Muscle of leg (tissue), 11 donors: ENCODE results near the gene CFP. TPM values are rescaled to one million over a fixed set of nuclear protein-coding genes. Genes with fewer than 3 reads are reported as not detected.
A peak's percentile ranks its signal among the peaks of the same experiment; 100 is the strongest.

ENCODE experiments used
- DNase-seq: peaks from one replicate; pipeline ENCODE4 v3.0.0; 2013
- H3K27ac ChIP-seq: one replicate; pipeline ENCODE4 v1.5.1; 2013; ENCODE audit warnings: mild to moderate bottlenecking, low read length, control low read depth
- H3K27me3 ChIP-seq: one replicate; pipeline ENCODE4 v1.6.1; 2013; ENCODE audit warnings: low read length; ENCODE audit not compliant: control insufficient read depth, insufficient read depth
- H3K36me3 ChIP-seq: one replicate; pipeline ENCODE4 v1.6.1; 2013; ENCODE audit warnings: low read length; ENCODE audit not compliant: control insufficient read depth, insufficient read depth
- H3K4me1 ChIP-seq: one replicate; pipeline ENCODE4 v1.6.1; 2013; ENCODE audit warnings: low read length; ENCODE audit not compliant: control insufficient read depth, insufficient read depth
- H3K4me3 ChIP-seq: one replicate; pipeline ENCODE4 v1.5.1; 2013; ENCODE audit warnings: low read length, control low read depth
- H3K9me3 ChIP-seq: replicated peaks from 2 replicates; pipeline ENCODE4 v1.6.1; 2013; ENCODE audit warnings: low read depth, low read length; ENCODE audit not compliant: control insufficient read depth
- WGBS: methylation state at CpG from one replicate; pipeline ENCODE4 v1.1.5; 2013; ENCODE audit warnings: missing lambda C conversion rate; ENCODE audit not compliant: insufficient coverage; 5-methylcytosine and 5-hydroxymethylcytosine counted together
- polyA plus RNA-seq, 8 donors: library from polyadenylated mRNA; unstranded; fragments of 120-200 nt; gene quantifications; one replicate each; pipeline versions ENCODE4 v1.2.1 to v1.2.3, GENCODE V29; 2013; ENCODE audit warnings: inconsistent platforms in 1 of 8, low replicate concordance in 1 of 8; ENCODE audit not compliant: insufficient read length in 8 of 8, insufficient read depth in 1 of 8
- total RNA-seq: library from RNA; stranded (reverse); fragments of 120-200 nt; gene quantifications from one replicate; pipeline ENCODE4 v1.2.4, GENCODE V29; 2013

CFP gene
- total and polyA plus RNA-seq, 9 donors, result 1.6 to 4.5 (median 3.0) TPM

GRCh38 chrX:47576021-47576898, 53.5 kb downstream of the CFP start:
- WGBS, result 85% methylated on average over 18 of the region's 20 CpGs
- H3K4me3 ChIP-seq, result no peak overlapping the region
- H3K4me1 ChIP-seq, result peaks cover 20% of the 10 kb centered on the region
- no peak overlapping the region for H3K27ac ChIP-seq
- H3K36me3 ChIP-seq, result peaks cover 6% of the 10 kb centered on the region
- no peak for DNase-seq
- H3K9me3 ChIP-seq, result peaks cover 4% of the 10 kb centered on the region
- H3K27me3 ChIP-seq, result peaks cover 2% of the 10 kb centered on the region

- Histone ChIP-seq H3K4me3 (peak overlapping the region; percentile 43), H3K9me3 (peaks cover 4% of the 10 kb centered on the region), H3K36me3 (peaks cover 10% of the 10 kb centered on the region), H3K27me3 (peaks cover 2% of the 10 kb centered on the region), H3K27ac (peak overlapping the region; percentile 55), H3K4me1 (peaks cover 20% of the 10 kb centered on the region)
- WGBS, result 44% methylated on average over 26 of the region's 27 CpGs
- no peak for DNase-seq
These were observed 55.0 kb downstream of the CFP start for GRCh38 chrX:47574547-47575301.

GRCh38 chrX:47574076-47574546, 55.6 kb downstream of the CFP start:
- DNase-seq, result peak; percentile 40
- Histone ChIP-seq H3K36me3 (peaks cover 10% of the 10 kb centered on the region), H3K9me3 (peaks cover 4% of the 10 kb centered on the region), H3K27ac (peak overlapping the region; percentile 87), H3K4me1 (peaks cover 20% of the 10 kb centered on the region), H3K4me3 (peak overlapping the region; percentile 43), H3K27me3 (no peaks in the 10 kb centered on the region)
- WGBS, result 34% methylated on average over 41 of the region's 41 CpGs

- Histone ChIP-seq H3K4me3 (peak overlapping the region; percentile 43), H3K36me3 (peaks cover 12% of the 10 kb centered on the region), H3K27me3 (no peaks in the 10 kb centered on the region), H3K4me1 (peaks cover 16% of the 10 kb centered on the region), H3K27ac (peak overlapping the region; percentile 87), H3K9me3 (peaks cover 4% of the 10 kb centered on the region)
- DNase-seq, result peak; percentile 87
- WGBS, result 27% methylated on average over 19 of the region's 20 CpGs
These were observed 56.2 kb downstream of the CFP start for GRCh38 chrX:47573341-47574075.

Other genes with a start within 250 kb of the CFP start
- 13.1 TPM for gene ZNF41, start 146.7 kb downstream of the CFP start, total RNA-seq
- gene ZNF41, start 146.7 kb downstream of the CFP start, polyA plus RNA-seq, result 10 to 100 TPM in 3 of 8 donors, 1 to 10 TPM in 5; 7.1 to 12.1 (median 9.9) TPM
- gene ARAF, start 68.7 kb downstream of the CFP start, total RNA-seq, result 22.8 TPM
- 10 to 100 TPM; 35.8 to 51.7 (median 44.0) TPM for gene ARAF, start 68.7 kb downstream of the CFP start, polyA plus RNA-seq
- gene TIMP1, start 47.5 kb downstream of the CFP start, total RNA-seq, result 98.9 TPM
- 100 to 1,000 TPM in 7 of 8 donors, 10 to 100 TPM in 1; 97.6 to 169 (median 136) TPM for gene TIMP1, start 47.5 kb downstream of the CFP start, polyA plus RNA-seq
- 0.75 TPM for gene SYN1, start 10.1 kb downstream of the CFP start, total RNA-seq
- gene SYN1, start 10.1 kb downstream of the CFP start, polyA plus RNA-seq, result 10 to 100 TPM in 1 of 8 donors, 1 to 10 TPM in 7; 4.7 to 10.6 (median 7.4) TPM
- gene ELK1, start 20.6 kb upstream of the CFP start, total RNA-seq, result 15.3 TPM
- 10 to 100 TPM; 22.3 to 29.9 (median 25.5) TPM for gene ELK1, start 20.6 kb upstream of the CFP start, polyA plus RNA-seq
- gene UXT, start 29.2 kb upstream of the CFP start, total RNA-seq, result 118 TPM
- 100 to 1,000 TPM in 1 of 8 donors, 10 to 100 TPM in 7; 77.4 to 105 (median 85.0) TPM for gene UXT, start 29.2 kb upstream of the CFP start, polyA plus RNA-seq
- gene ZNF81, start 207.0 kb upstream of the CFP start, total RNA-seq, result 6.3 TPM
- gene ZNF81, start 207.0 kb upstream of the CFP start, polyA plus RNA-seq, result 1 to 10 TPM; 3.0 to 5.1 (median 3.5) TPM